Measurements from ENCODE around the gene AP3B1.

GRCh38 chr5:78046006-78046405 is 248.5 kb downstream of the AP3B1 start:
- TF ChIP-seq, protein P1, sequence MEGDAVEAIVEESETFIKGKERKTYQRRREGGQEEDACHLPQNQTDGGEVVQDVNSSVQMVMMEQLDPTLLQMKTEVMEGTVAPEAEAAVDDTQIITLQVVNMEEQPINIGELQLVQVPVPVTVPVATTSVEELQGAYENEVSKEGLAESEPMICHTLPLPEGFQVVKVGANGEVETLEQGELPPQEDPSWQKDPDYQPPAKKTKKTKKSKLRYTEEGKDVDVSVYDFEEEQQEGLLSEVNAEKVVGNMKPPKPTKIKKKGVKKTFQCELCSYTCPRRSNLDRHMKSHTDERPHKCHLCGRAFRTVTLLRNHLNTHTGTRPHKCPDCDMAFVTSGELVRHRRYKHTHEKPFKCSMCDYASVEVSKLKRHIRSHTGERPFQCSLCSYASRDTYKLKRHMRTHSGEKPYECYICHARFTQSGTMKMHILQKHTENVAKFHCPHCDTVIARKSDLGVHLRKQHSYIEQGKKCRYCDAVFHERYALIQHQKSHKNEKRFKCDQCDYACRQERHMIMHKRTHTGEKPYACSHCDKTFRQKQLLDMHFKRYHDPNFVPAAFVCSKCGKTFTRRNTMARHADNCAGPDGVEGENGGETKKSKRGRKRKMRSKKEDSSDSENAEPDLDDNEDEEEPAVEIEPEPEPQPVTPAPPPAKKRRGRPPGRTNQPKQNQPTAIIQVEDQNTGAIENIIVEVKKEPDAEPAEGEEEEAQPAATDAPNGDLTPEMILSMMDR (IDR thresholded peaks at IDR 0.05): no peak
- TF ChIP-seq POLR2A (IDR thresholded peaks at IDR 0.05): no peak
